ENCODE results near the gene PCF11.

The PCF11 gene

GRCh38 chr11:83156996-83157593 is at the start of gene PCF11:
Gene PCF11, plus strand, starts transcription at chr11:83157131. Its CDS starts 309 bp downstream, at chr11:83157440.
- H3K4me3 ChIP-seq (ENCODE audit: control insufficient read depth, low read depth, low read length): peak within 1 kb of the TSS; percentile 99
- no peak for DNase-seq (ENCODE audit: low read depth)
- TF ChIP-seq CTCF (IDR thresholded peaks at IDR 0.05; ENCODE audit: control insufficient read depth, insufficient read depth, low read depth, low read length, missing control alignments): no peak

- no peak overlapping the region for H3K4me3 ChIP-seq (ENCODE audit: control insufficient read depth, low read depth, low read length)
- TF ChIP-seq CTCF (IDR thresholded peaks at IDR 0.05; ENCODE audit: control insufficient read depth, insufficient read depth, low read depth, low read length, missing control alignments): no peak
- DNase-seq (ENCODE audit: low read depth): no peak
Measured at GRCh38 chr11:83112886-83113285, 44.0 kb upstream of the PCF11 start.

- no peak for DNase-seq (ENCODE audit: low read depth)
- TF ChIP-seq CTCF (IDR thresholded peaks at IDR 0.05; ENCODE audit: control insufficient read depth, insufficient read depth, low read depth, low read length, missing control alignments): no peak
- H3K4me3 ChIP-seq (ENCODE audit: control insufficient read depth, low read depth, low read length): no peak overlapping the region
Measured at GRCh38 chr11:83115026-83115425, 41.9 kb upstream of the PCF11 start.

- TF ChIP-seq CTCF (IDR thresholded peaks at IDR 0.05; ENCODE audit: control insufficient read depth, insufficient read depth, low read depth, low read length, missing control alignments): no peak
- no peak overlapping the region for H3K4me3 ChIP-seq (ENCODE audit: control insufficient read depth, low read depth, low read length)
- no peak for DNase-seq (ENCODE audit: low read depth)
Measured at GRCh38 chr11:83115551-83115950, 41.4 kb upstream of the PCF11 start.

GRCh38 chr11:83116015-83116641 is 40.8 kb upstream of the PCF11 start:
- no peak for DNase-seq (ENCODE audit: low read depth)
- H3K4me3 ChIP-seq (ENCODE audit: control insufficient read depth, low read depth, low read length): no peak overlapping the region
- TF ChIP-seq CTCF (IDR thresholded peaks at IDR 0.05; ENCODE audit: control insufficient read depth, insufficient read depth, low read depth, low read length, missing control alignments): no peak

GRCh38 chr11:83118814-83119213 is 38.1 kb upstream of the PCF11 start:
- TF ChIP-seq CTCF (IDR thresholded peaks at IDR 0.05; ENCODE audit: control insufficient read depth, insufficient read depth, low read depth, low read length, missing control alignments): no peak
- no peak overlapping the region for H3K4me3 ChIP-seq (ENCODE audit: control insufficient read depth, low read depth, low read length)
- DNase-seq (ENCODE audit: low read depth): no peak
